ENCODE data around the gene PTPN1. TPM values are rescaled to one million over a fixed set of nuclear protein-coding genes. Genes with fewer than 3 reads are reported as not detected.

PTPN1 gene
- total RNA-seq, 4 donors from 2014 or later: 13.8 to 40.4 (median 22.0) TPM

- no peak overlapping the region for H3K4me3 ChIP-seq
- H3K27ac ChIP-seq: no peak overlapping the region
- peak in 2 of 3 donors; percentile 16 to 48 for DNase-seq
- peaks cover 0 to 9% (median 3%) of the 10 kb centered on the region in 4 donors for H3K4me1 ChIP-seq
- no peaks in the 10 kb centered on the region for H3K27me3 ChIP-seq
- TF ChIP-seq CTCF (IDR thresholded peaks at IDR 0.05) (no peak), POLR2A (IDR thresholded peaks at IDR 0.05) (no peak)
- peaks cover 0 to 58% (median 0%) of the 10 kb centered on the region in 3 donors for H3K36me3 ChIP-seq
- H3K9me3 ChIP-seq: no peaks in the 10 kb centered on the region
Measured at GRCh38 chr20:50572938-50573777, 63.0 kb downstream of the PTPN1 start.

- Histone ChIP-seq H3K4me3 (no peak overlapping the region), H3K4me1 (peaks cover 0 to 9% (median 3%) of the 10 kb centered on the region in 4 donors), H3K9me3 (no peaks in the 10 kb centered on the region), H3K36me3 (peaks cover 0 to 58% (median 3%) of the 10 kb centered on the region in 3 donors), H3K27me3 (no peaks in the 10 kb centered on the region), H3K27ac (no peak overlapping the region)
- no peak for TF ChIP-seq POLR2A (IDR thresholded peaks at IDR 0.05)
- TF ChIP-seq CTCF (IDR thresholded peaks at IDR 0.05): no peak
- DNase-seq: peak in 1 of 3 donors; percentile 37
Measured at GRCh38 chr20:50574108-50574507, 63.9 kb downstream of the PTPN1 start.

GRCh38 chr20:50574586-50574985 lies 64.4 kb downstream of the PTPN1 start:
- Histone ChIP-seq H3K27ac (no peak overlapping the region), H3K4me1 (peaks cover 0 to 9% (median 2%) of the 10 kb centered on the region in 4 donors), H3K9me3 (no peaks in the 10 kb centered on the region), H3K36me3 (peaks cover 0 to 58% (median 3%) of the 10 kb centered on the region in 3 donors), H3K4me3 (no peak overlapping the region), H3K27me3 (no peaks in the 10 kb centered on the region)
- peak in 1 of 3 donors; percentile 28 for DNase-seq
- no peak for TF ChIP-seq POLR2A (IDR thresholded peaks at IDR 0.05)
- TF ChIP-seq CTCF (IDR thresholded peaks at IDR 0.05): no peak

- TF ChIP-seq POLR2A (IDR thresholded peaks at IDR 0.05): peak in 1 of 2 donors; percentile 3
- peak; percentile 38 to 69 (median 64) for TF ChIP-seq CTCF (IDR thresholded peaks at IDR 0.05)
- H3K27me3 ChIP-seq: no peaks in the 10 kb centered on the region
- H3K4me1 ChIP-seq: peaks cover 0 to 9% (median 0%) of the 10 kb centered on the region in 4 donors
- H3K4me3 ChIP-seq: no peak overlapping the region
- no peaks in the 10 kb centered on the region for H3K9me3 ChIP-seq
- no peak overlapping the region for H3K27ac ChIP-seq
- peak; percentile 70 to 88 (median 78) for DNase-seq
- H3K36me3 ChIP-seq: peaks cover 0 to 65% (median 3%) of the 10 kb centered on the region in 3 donors
Measured at GRCh38 chr20:50575865-50576720, 65.9 kb downstream of the PTPN1 start.

GRCh38 chr20:50577175-50578018 lies 67.2 kb downstream of the PTPN1 start:
- H3K27me3 ChIP-seq: no peaks in the 10 kb centered on the region
- H3K9me3 ChIP-seq: no peaks in the 10 kb centered on the region
- peak in 2 of 3 donors; percentile 15 to 55 for DNase-seq
- TF ChIP-seq CTCF (IDR thresholded peaks at IDR 0.05): no peak
- TF ChIP-seq POLR2A (IDR thresholded peaks at IDR 0.05): no peak
- H3K36me3 ChIP-seq: peaks cover 0 to 78% (median 3%) of the 10 kb centered on the region in 3 donors
- H3K27ac ChIP-seq: peak overlapping the region in 1 of 4 donors; percentile 24
- no peak overlapping the region for H3K4me3 ChIP-seq
- peaks cover 0 to 9% (median 3%) of the 10 kb centered on the region in 4 donors for H3K4me1 ChIP-seq

Data from Peyer's patch (tissue), 4 donors.